Liver (tissue), 3 donors: ENCODE data around the gene DHRSX.

Source experiments
- ATF3 ChIP-seq: IDR thresholded peaks from 2 replicates; pipeline ENCODE4 v1.6.1; 2016; ENCODE audit warnings: antibody characterized with exemption
- CTCF ChIP-seq: fragments of 150-350 bp; IDR thresholded peaks from 2 replicates; pipeline ENCODE4 v1.5.1; 2017; ENCODE audit warnings: improper control_type of control experiment, low read depth, low read length; ENCODE audit not compliant: missing input control
- EGR1 ChIP-seq, 2 donors: IDR thresholded peaks; 2 replicates each; pipeline ENCODE4 v1.6.1; 2016 to 2018; ENCODE audit warnings: antibody characterized with exemption in 2 of 2, low read depth in 2 of 2
- GABPA ChIP-seq, 2 donors: IDR thresholded peaks in 1 of 2; conservative IDR thresholded peaks in 1 of 2; 2 replicates each; pipeline ENCODE4 v1.6.1; 2016; ENCODE audit warnings: antibody characterized with exemption in 2 of 2, mild to moderate bottlenecking in 1 of 2, moderate library complexity in 1 of 2
- NR2F2 ChIP-seq: IDR thresholded peaks from 2 replicates; pipeline ENCODE4 v1.6.1; 2016; ENCODE audit warnings: antibody characterized with exemption
- SP1 ChIP-seq: IDR thresholded peaks from 2 replicates; pipeline ENCODE4 v1.6.1; 2018; ENCODE audit warnings: antibody characterized with exemption, mild to moderate bottlenecking
- donor health status: healthy.
- donor health status: healthy.

- no peak for TF ChIP-seq ATF3
- no peak for TF ChIP-seq CTCF
- no peak for TF ChIP-seq EGR1 (IDR thresholded peaks at IDR 0.05; ENCODE audit: low read depth in 2 of 2)
- TF ChIP-seq SP1, result no peak
- no peak for TF ChIP-seq GABPA (IDR thresholded peaks at IDR 0.05 in 1 of 2, conservative IDR thresholded peaks at IDR 0.05 in 1 of 2)
- TF ChIP-seq NR2F2, result no peak
Observed at GRCh38 chrX:2370456-2370855, 130.3 kb downstream of the DHRSX start.
